ENCODE results near the gene LRSAM1.
"Not testable (repeated sequence)": the region's sequence is repeated elsewhere in the genome, so short reads cannot be mapped to it uniquely, and the experiment has no call there.

Gene LRSAM1

DNA sequence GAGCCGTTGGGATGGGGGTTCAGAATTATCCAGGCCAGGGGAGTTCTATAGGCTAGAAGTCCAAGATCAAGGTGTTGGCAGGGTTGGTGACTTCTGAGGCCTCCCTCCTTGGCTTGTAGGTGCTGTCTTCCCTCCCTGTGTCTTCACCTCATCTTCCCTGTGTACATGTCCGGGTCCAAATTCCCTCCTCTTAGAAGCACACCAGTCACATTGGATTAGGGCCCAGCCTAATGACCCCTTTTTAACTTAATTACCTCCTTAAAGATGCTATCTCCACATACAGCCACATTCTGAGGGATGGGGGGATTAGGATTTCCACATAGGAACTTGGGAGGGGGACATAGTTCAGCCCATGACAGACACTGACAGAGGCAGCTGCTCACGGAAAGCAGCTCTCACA is 12.1 kb downstream of the LRSAM1 start:
- DNase-seq: no peak

GRCh38 chr9:127463911-127464310 is 12.6 kb downstream of the LRSAM1 start:
- DNase-seq: no peak

DNA sequence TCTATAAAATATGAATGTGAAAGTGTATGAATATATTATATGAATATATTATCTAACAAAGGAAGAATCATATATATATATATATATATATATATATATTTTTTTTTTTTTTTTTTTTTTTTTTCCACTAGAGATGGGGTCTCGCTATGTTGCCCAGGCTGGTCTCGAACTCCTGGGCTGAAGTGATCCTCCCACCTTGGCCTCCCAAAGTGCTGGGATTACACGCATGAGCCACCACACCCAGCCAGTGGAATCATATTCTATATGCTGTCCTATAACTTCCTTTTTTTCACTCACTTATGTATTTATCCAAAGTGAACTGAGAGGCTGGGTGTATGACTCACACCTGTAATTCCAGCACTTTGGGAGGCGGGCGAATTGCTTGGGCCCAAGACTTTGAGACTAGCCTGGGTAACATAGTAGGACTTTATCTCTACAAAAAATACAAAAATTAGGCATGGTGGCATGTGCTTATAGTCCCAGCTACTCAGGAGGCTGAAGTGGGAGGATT is 15.2 kb downstream of the LRSAM1 start:
- not testable (repeated sequence) for DNase-seq

DNA sequence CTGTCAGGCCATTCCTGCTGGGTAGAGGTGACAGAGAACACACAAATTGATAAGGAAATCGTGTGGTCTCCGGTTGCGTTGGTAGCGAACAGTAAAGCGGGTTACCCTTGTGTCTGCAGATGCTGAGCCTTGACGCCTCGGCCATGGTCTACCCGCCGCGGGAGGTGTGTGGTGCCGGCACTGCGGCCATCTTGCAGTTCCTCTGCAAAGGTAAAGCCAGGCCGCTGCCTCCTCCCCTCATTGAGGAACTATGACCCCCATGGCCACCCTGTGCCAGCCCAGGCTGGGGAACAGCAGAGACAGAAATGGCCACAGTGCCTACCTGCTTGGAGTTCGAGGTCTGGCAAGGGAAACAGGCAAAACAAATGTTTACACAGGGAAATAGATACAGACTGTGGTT is 16.3 kb downstream of the LRSAM1 start:
- no peak for DNase-seq

DNA sequence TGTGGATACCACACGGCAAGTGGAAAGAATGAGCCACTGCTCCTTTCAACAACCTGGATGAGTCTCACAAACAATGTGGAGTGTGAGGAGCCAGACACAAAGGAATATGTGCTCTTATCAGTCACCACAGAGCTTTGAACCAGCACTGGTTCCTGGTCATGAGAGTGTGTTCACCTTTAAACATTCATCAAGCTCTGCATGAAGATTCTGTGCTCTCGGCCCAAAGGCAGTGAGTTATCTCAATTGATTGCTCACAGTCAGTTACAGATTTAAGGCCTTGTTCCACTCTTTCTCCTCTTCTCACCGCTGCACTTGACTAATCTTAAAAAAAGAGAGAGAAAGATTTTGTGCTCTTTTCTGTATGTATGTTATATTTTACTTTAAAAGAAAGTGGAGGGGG is 19.4 kb downstream of the LRSAM1 start:
- DNase-seq: no peak

DNA sequence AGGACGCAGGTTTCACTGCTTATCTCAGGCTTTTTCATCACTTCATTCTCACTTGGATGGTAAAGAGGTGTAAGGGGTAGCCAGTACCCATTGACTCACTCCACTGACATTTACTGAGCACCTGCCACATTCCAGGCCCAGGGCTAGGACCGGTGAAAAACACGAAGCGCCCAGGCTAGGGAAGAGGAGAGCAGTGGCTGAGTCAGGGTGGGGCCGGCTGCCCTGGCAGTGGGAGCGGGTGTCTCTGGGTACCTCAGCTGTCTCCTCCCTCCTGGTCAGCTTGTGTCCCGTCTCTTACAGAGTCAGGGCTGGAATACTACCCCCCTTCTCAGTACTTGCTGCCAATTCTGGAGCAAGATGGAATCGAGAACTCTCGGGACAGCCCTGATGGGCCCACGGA is 22.2 kb downstream of the LRSAM1 start:
- no peak for DNase-seq

GRCh38 chr9:127473932-127474331 is 22.6 kb downstream of the LRSAM1 start:
- DNase-seq: no peak

GRCh38 chr9:127474592-127474991 is 23.3 kb downstream of the LRSAM1 start:
- DNase-seq: no peak

- DNase-seq: no peak
Measured at GRCh38 chr9:127479507-127480081, 28.3 kb downstream of the LRSAM1 start.

DNA sequence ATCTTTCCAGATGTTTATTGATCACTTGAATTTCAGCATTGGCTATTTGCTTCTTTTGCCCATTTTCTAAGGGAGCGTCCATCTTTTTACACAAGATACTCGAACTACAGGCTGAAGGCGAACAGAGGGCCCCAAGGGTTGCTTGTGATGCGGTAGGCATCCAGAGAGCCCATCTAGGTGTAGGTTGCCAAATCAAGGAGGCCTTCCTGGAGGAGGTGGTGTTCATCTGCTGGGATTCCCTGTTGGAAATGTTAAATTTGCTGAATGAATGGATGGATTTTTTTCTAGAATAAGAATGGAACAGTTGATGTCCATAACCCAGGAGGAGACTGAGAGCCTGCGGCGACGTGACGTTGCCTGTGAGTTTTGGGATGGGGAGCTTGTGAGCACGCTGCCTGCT is 31.4 kb downstream of the LRSAM1 start:
- DNase-seq: no peak

- DNase-seq: no peak
Measured at GRCh38 chr9:127485995-127486394, 34.7 kb downstream of the LRSAM1 start.

- DNase-seq: no peak
Measured at GRCh38 chr9:127488946-127489345, 37.6 kb downstream of the LRSAM1 start.

- no peak for DNase-seq
Measured at GRCh38 chr9:127489471-127490115, 38.3 kb downstream of the LRSAM1 start.

DNA sequence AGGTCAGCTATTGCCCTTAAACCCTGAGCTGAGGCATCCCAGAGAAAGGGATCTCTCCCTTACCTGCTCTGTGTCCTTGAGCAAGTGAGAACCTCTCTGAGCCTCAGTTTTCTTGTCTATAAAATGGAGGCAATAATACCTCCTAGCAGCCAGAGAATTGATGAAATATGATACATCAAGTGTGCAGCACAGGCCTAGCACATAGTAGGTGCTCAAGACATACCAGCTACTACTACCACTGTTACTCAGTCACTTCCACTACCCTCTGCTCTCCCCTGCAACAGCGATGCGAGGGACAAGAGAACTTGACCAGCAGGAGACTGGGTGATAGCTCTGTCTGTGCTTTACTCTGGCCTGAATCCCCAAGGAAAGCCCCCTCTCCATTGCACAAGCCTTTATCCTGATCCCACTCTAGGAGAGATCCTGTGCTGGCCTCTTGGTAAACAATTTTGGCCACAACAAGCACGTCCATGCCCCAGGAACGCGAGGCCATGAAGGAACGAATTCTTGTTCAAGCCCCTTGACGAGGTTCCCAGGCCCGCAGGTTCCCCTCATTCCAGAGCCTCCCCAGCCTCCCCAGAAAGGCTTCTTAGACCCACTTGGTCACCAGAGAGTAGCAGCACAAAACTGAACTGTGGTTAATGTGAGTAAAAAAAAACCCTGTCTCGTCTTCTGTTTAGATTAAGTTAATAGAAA is 39.4 kb downstream of the LRSAM1 start:
- no peak for DNase-seq

GRCh38 chr9:127491516-127491915 is 40.2 kb downstream of the LRSAM1 start:
- DNase-seq: no peak

GRCh38 chr9:127492616-127493015 is 41.3 kb downstream of the LRSAM1 start:
- DNase-seq: no peak

DNA sequence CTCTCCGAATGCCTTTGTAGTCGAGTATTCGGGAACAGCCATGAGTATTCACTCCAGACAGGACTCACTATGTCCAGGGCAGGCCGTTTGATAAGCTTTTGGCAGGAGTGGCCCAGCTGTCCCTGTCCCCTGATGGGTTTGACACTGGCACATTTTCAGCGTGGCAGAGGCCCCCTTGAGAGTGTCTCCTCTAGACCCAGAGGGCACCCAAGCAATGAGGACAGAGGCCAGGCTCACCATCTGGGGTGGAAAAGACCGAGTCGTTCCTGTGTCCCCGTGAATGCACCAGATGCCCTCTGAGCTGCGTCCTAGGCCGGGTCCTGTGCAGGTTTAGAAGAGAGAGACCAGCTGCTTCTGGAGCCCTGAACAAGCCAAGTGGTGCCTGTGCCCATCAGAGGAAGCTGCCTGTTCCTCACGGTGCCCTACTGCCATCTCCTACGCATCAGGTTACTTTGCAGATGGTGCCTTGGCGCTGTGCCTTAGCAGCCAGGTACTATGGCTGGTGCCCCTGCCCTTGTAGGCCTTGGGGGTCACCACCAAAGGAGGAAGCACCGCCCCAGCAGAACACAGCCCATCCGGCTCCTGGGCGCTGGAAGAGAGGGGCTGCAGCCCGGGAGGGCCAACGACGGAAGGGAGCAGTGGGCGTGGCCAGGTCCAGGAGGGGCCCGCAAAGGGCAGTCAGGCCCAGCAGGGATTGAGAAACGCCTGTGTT is 42.4 kb downstream of the LRSAM1 start:
- DNase-seq: no peak

DNA sequence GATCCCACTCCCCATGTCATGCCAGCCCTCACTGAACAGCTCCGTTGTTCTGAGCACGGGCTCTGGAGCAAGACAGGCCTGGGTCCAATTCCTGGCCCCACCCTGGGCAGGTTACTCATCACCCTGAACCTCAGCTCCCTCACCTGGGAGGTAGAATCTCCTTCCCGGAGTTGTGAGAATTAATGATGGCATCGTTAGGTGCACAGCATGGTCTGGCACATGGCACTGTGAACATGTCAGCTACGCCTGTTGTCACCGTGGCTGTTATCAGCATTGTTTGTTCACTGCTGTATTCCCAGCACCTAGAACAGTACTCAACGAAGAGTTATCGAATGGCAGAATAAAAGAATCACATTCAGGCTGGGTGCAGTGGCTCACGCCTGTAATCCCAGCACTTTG is 43.0 kb downstream of the LRSAM1 start:
- DNase-seq: no peak

GRCh38 chr9:127495884-127496555 is 44.7 kb downstream of the LRSAM1 start:
- DNase-seq: no peak

- no peak for DNase-seq
Measured at GRCh38 chr9:127496974-127497373, 45.7 kb downstream of the LRSAM1 start.

- DNase-seq: no peak
Measured at GRCh38 chr9:127497656-127498290, 46.5 kb downstream of the LRSAM1 start.

DNA sequence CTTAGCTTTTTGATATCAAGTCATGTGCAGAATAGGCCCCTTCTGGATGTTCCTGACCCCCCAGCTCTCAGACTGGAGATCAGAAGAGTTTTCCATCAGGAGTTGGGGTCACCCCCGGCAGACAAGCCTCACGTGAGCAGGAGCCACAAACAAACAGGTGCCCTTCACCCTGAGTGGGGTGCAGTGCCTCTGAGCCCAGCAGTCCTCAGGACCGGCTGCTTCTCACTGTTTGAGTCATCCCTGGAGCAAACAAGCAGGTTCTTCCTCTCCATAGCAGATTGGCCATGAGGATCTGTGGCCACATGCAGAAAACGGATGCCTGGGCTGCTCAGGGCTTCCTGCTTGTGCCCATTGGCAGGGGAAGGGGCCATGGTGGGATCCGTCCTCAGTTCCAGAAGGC is 47.0 kb downstream of the LRSAM1 start:
- DNase-seq: no peak

GRCh38 chr9:127500399-127500798 is 49.1 kb downstream of the LRSAM1 start:
- DNase-seq: no peak
